HepG2 (cell line): ENCODE data around the gene CHRNB1. TPM values are rescaled to one million over a fixed set of nuclear protein-coding genes. Genes with fewer than 3 reads are reported as not detected.

Experiments used
- ARNT ChIP-seq: fragments of 450-650 bp; IDR thresholded peaks from 2 replicates; pipeline ENCODE4 v1.6.1; 2017
- GTF3A ChIP-seq: sonication (generic); formaldehyde crosslinking; conservative IDR thresholded peaks from 2 replicates; pipeline ENCODE4 v1.4.0; 2020; ENCODE audit warnings: mild to moderate bottlenecking, missing genetic modification reagents
- HIVEP1 ChIP-seq: sonication (generic); formaldehyde crosslinking; IDR thresholded peaks from 2 replicates; pipeline ENCODE4 v1.4.0; 2020; ENCODE audit warnings: mild to moderate bottlenecking, missing genetic modification reagents
- IRX3 ChIP-seq: sonication (generic); formaldehyde crosslinking; IDR thresholded peaks from 2 replicates; pipeline ENCODE4 v1.8.1; 2023; ENCODE audit warnings: mild to moderate bottlenecking, low read depth, missing genetic modification reagents, borderline replicate concordance
- NAIF1 ChIP-seq: sonication (generic); formaldehyde crosslinking; IDR thresholded peaks from 2 replicates; pipeline ENCODE4 v1.5.0; 2020; ENCODE audit warnings: mild to moderate bottlenecking, missing genetic modification reagents, borderline replicate concordance
- NFE2 ChIP-seq: sonication (generic); formaldehyde crosslinking; IDR thresholded peaks from 2 replicates; pipeline ENCODE4 v1.4.0; 2020; ENCODE audit warnings: missing genetic modification reagents
- POLR2AphosphoS5 ChIP-seq: IDR thresholded peaks from 2 replicates; pipeline ENCODE4 v1.6.1; 2012; ENCODE audit warnings: low read depth, low read length
- RXRA ChIP-seq: sonication (generic); formaldehyde crosslinking; IDR thresholded peaks from 2 replicates; pipeline ENCODE4 v1.5.1; 2020; ENCODE audit warnings: missing genetic modification reagents
- SOX13 ChIP-seq, 3 experiments: fragments of 450-650 bp in 1 of 3; sonication (generic) in 1 of 3; formaldehyde crosslinking in 1 of 3; IDR thresholded peaks in 2 of 3; conservative IDR thresholded peaks in 1 of 3; 2 replicates each; pipeline versions ENCODE4 v1.5.0 to v1.6.1; 2016 to 2020; ENCODE audit warnings: antibody characterized with exemption in 1 of 3, mild to moderate bottlenecking in 1 of 3, missing compliant biosample characterization in 1 of 3, missing genetic modification reagents in 1 of 3, moderate library complexity in 1 of 3
- SUZ12 ChIP-seq: fragments of 150-350 bp; IDR thresholded peaks from 2 replicates; pipeline ENCODE4 v1.6.1; 2014; ENCODE audit warnings: low read depth, low read length
- TOE1 ChIP-seq: sonication (generic); formaldehyde crosslinking; IDR thresholded peaks from 2 replicates; pipeline ENCODE4 v1.4.0; 2020; ENCODE audit warnings: mild to moderate bottlenecking, missing genetic modification reagents
- YEATS4 ChIP-seq: sonication (generic); formaldehyde crosslinking; IDR thresholded peaks from 2 replicates; pipeline ENCODE4 v1.4.0; 2020; ENCODE audit warnings: missing genetic modification reagents, borderline replicate concordance
- ZFY ChIP-seq: sonication (generic); formaldehyde crosslinking; IDR thresholded peaks from 2 replicates; pipeline ENCODE4 v1.4.0; 2020; ENCODE audit warnings: missing genetic modification reagents
- ZNF362 ChIP-seq: sonication (generic); formaldehyde crosslinking; IDR thresholded peaks from 2 replicates; pipeline ENCODE4 v1.4.0; 2020; ENCODE audit warnings: missing genetic modification reagents, mild to moderate bottlenecking, borderline replicate concordance
- ZNF563 ChIP-seq: sonication (generic); formaldehyde crosslinking; IDR thresholded peaks from 2 replicates; pipeline ENCODE4 v1.8.0; 2022; ENCODE audit warnings: mild to moderate bottlenecking, moderate library complexity, missing genetic modification reagents
- ZNF687 ChIP-seq: sonication (generic); formaldehyde crosslinking; IDR thresholded peaks from 2 replicates; pipeline ENCODE4 v1.5.1; 2020; ENCODE audit warnings: mild to moderate bottlenecking, missing genetic modification reagents, moderate library complexity
- ZNF703 ChIP-seq: sonication (generic); formaldehyde crosslinking; IDR thresholded peaks from 2 replicates; pipeline ENCODE4 v1.5.1; 2020; ENCODE audit warnings: missing genetic modification reagents, mild to moderate bottlenecking, moderate library complexity, borderline replicate concordance
- ZNF740 ChIP-seq: sonication (generic); formaldehyde crosslinking; IDR thresholded peaks from 2 replicates; pipeline ENCODE4 v1.4.0; 2020; ENCODE audit warnings: missing genetic modification reagents
- polyA plus RNA-seq, 8 experiments: library from polyadenylated mRNA; depleted of rRNA in 3 of 8; stranded (reverse) in 7 of 8; unstranded in 1 of 8; fragments of >200 nt; fragmentation: Illumina TruSeq in 4 of 8; extraction: Trizol in 4 of 8; gene quantifications; 2 replicates each; pipeline versions ENCODE4 v1.2.1 to v1.2.3, GENCODE V29; 2011 to 2016; ENCODE audit warnings: low read depth in 4 of 8, missing spikeins in 1 of 8, mixed read lengths in 1 of 8; ENCODE audit not compliant: insufficient read depth in 1 of 8
- total RNA-seq, 5 experiments: library from RNA; depleted of rRNA; stranded (reverse); fragments of >200 nt; fragmentation: Illumina TruSeq; extraction: Trizol; gene quantifications; 2 replicates each; pipeline ENCODE4 v1.2.3, GENCODE V29; 2016; ENCODE audit warnings: low read depth in 1 of 5
- TF ChIP-seq, protein P1 (sequence below): sonication (generic); formaldehyde crosslinking; IDR thresholded peaks from 2 replicates; pipeline ENCODE4 v1.5.1; 2020; ENCODE audit warnings: missing genetic modification reagents, mild to moderate bottlenecking, borderline replicate concordance

Gene CHRNB1
- total and polyA plus RNA-seq, 2 of the 13 experiments (the other 11 are each of a cell fraction or from before 2014, with no cell fraction given): 5.4 to 33.7 TPM

DNA sequence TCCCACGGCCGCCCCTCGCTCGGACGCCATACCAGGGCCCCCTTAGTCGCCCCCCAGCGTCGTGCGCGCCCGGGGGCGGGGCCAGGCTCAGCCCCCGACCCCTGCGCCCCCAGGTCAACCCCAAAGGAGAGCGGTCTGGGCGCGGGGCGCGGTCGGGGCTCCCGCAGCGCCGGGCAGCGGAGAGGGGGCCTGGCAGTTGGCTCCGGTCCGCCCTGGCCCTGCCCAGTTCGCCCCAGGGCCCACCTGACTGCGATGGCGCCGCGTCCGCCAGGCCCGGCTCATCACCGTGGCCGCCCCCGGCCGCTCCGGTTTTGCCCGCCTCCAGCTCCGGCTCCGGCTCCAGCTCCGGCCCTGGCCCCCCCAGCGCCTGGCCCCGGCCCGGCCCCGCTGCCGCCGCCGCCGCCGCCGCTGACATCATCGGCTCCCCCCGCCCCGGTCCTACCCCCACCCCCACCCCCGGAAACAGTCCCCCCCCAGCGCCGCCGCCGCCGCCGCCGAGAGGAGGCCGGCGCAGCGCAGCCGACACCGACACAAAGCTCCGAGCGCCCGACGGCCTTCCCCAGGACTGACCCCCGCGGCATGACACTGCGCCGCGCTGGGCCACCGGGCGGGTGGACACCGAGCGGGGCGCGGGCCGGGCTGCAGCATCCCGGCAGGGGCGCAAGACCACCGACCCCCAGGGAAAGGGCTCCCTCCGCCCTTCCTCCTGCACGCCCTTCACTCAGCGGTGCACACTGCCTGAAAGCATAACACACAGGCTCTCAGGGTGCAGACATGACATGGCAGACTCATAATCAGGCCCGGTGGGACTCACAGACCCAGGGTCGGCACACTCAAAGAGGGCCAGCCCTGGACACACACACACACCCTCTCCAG lies 34.6 kb downstream of the CHRNB1 start, which contains the start of gene ZBTB4 (continued):
- TF ChIP-seq ZNF687 (CRISPR knock-in tag) (peak; percentile 62), RXRA (CRISPR knock-in tag) (peak; percentile 45; the same call in 1 of the 2 replicates), NFE2 (CRISPR knock-in tag) (0 out of 2 replicates have a peak, but pooled peaks have one; percentile 15), ZNF362 (no peak), ARNT (no peak), HIVEP1 (CRISPR knock-in tag) (no peak), TOE1 (CRISPR knock-in tag) (no peak), YEATS4 (CRISPR knock-in tag) (peak; percentile 19; the same call in 1 of the 2 replicates), GTF3A (CRISPR knock-in tag) (no peak), NAIF1 (CRISPR knock-in tag) (no peak), IRX3 (CRISPR knock-in tag) (no peak), SOX13 (IDR thresholded peaks at IDR 0.05) (no peak), SOX13 (CRISPR knock-in tag; conservative IDR thresholded peaks at IDR 0.05 in 1 of 2, IDR thresholded peaks at IDR 0.05 in 1 of 2) (no peak), SUZ12 (no peak), POLR2AphosphoS5 (no peak), ZFY (CRISPR knock-in tag) (peak; percentile 52), ZNF740 (peak; percentile 49; the same call in 1 of the 2 replicates), ZNF703 (CRISPR knock-in tag) (no peak), ZNF563 (CRISPR knock-in tag) (no peak; the same call in 1 of the 2 replicates)
- TF ChIP-seq, protein P1, sequence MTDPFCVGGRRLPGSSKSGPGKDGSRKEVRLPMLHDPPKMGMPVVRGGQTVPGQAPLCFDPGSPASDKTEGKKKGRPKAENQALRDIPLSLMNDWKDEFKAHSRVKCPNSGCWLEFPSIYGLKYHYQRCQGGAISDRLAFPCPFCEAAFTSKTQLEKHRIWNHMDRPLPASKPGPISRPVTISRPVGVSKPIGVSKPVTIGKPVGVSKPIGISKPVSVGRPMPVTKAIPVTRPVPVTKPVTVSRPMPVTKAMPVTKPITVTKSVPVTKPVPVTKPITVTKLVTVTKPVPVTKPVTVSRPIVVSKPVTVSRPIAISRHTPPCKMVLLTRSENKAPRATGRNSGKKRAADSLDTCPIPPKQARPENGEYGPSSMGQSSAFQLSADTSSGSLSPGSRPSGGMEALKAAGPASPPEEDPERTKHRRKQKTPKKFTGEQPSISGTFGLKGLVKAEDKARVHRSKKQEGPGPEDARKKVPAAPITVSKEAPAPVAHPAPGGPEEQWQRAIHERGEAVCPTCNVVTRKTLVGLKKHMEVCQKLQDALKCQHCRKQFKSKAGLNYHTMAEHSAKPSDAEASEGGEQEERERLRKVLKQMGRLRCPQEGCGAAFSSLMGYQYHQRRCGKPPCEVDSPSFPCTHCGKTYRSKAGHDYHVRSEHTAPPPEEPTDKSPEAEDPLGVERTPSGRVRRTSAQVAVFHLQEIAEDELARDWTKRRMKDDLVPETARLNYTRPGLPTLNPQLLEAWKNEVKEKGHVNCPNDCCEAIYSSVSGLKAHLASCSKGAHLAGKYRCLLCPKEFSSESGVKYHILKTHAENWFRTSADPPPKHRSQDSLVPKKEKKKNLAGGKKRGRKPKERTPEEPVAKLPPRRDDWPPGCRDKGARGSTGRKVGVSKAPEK: no peak
